GM10248 (cell line): Measurements from ENCODE around the gene EVI5.

Experiments used
- CTCF ChIA-PET: fragments of 300-600 bp; sonication (Branson Sonifier 250); formaldehyde crosslinking; extraction: SDS; loops from one replicate; lab custom pipeline; 2021; ENCODE audit warnings: antibody characterized with exemption; lab: Yijun Ruan, JAX
- POLR2A ChIA-PET: fragments of 350-650 bp; sonication (Branson Sonifier 250); formaldehyde crosslinking; extraction: SDS; loops from one replicate; lab custom pipeline; 2020; ENCODE audit warnings: antibody characterized with exemption; lab: Yijun Ruan, JAX
- DNase-seq: peaks from one replicate; pipeline ENCODE4 v3.0.0; 2012; ENCODE audit errors: extremely low spot score
- CTCF ChIP-seq: IDR thresholded peaks from 2 replicates; pipeline ENCODE4 v1.5.1; 2012; ENCODE audit warnings: mild to moderate bottlenecking, low read depth; ENCODE audit errors: extremely low read depth, missing control alignments, control extremely low read depth

Gene EVI5

DNA sequence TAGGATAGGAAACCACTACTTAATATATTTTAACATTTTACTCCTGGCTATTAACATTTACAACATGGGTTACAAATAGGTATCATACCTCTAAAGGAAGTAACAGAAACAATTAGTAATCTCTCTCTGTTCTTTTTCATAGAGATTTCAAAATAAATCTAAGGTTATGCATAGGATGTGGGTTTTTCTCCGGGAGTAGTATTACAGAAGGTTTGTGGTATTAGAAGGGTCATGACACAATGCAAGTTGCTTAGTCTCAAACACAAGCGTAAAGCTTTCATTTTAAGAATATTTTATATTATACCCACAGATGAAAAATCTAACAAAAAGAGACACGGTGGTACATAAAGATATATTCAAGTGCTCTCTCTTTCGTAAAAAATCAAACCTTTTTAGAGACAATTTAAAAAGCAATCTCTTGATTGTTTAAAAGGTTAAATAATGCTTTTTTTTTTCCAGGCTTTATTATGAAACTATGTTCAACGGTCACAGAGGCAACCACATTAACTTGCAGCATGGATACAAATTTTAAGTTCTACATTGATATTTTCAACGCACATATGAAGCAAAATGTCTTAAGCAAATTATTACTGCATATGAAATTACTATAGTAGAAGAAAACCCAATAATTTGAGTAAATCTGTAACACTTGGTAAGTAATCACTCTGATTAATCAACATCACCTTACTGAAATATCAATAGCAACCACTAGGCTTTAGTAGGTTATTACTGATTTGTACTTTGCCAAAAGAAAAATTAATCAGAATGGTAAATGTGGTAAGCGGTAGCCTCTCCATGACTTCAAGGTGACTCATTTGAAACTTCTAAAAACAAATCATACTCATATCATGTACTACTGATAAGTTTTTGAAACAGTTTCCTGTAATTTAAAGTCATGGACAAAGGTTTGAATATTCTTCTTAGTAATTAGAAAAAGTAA lies 200.8 kb downstream of the EVI5 start:
- no peak for TF ChIP-seq CTCF
- ChIA-PET CTCF (no interaction called here), POLR2A (no interaction called here)
- peak; percentile 30 for DNase-seq

DNA sequence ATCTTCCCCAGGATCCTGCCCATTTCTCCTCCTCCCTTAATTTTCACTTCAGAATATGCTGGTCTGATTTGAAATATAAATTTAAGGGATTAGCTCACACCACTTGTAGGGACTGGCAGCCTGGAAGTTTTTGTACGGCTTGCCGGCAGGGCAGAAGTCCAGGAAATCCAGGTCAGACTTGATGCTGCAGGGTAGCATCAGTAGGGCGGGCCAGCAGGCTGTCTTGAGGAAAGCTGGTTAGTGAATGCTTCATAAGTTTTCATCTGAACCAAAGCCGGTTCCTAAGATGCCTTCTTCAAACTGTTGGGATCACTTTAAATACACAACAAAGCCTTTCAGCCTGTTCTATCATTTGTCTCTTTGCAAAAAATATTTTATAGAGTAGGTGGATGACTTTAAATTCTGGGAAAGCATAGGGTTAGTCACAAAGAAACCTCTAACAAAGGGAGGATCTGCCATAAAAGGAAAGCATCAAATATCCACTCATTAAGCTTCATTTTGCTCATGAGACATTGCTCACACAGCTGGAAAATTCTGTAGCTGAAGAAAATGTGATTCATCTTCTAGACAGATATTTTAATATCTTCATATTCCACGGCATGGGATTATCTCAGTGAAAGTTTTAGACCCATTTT lies 207.5 kb downstream of the EVI5 start:
- no peak for DNase-seq
- no peak for TF ChIP-seq CTCF
- CTCF ChIA-PET: interaction anchor here (0.8 to 1.4 kb wide), 5 partner anchors 9 to 90 kb away, joined by 3 to 6 read pairs (median 4); partner anchors contain the start of gene GFI1

DNA sequence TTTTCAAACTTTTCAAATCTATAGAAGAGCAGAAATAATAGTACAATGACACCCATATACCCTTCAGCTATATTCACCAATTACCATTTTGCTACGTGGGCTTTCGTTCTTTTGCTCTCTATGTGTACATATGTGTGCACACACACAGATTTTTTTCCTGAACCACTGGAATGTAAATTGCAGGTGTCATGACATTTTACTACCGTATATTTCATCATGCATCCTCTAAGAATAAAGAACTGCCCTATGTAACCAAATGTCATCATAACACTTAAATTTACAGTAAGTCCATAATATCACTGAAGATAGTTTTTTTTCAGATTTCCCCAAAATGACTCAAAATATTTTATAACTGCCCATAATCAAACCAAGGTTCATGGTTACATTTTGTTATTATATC lies 209.8 kb downstream of the EVI5 start:
- ChIA-PET POLR2A (no interaction called here), CTCF (no interaction called here)
- no peak for DNase-seq
- TF ChIP-seq CTCF: no peak

More for the DNA sequence above, 207.5 kb downstream of the EVI5 start:
- POLR2A ChIA-PET: no interaction called here

GRCh38 chr1:92572520-92572919 lies 212.4 kb downstream of the EVI5 start:
- CTCF ChIA-PET: interaction anchor here (1.0 to 2.7 kb wide), 4 partner anchors 9 to 87 kb away, joined by 3 to 10 read pairs (median 4); no protein-coding TSS in a partner anchor
- no peak for TF ChIP-seq CTCF

DNA sequence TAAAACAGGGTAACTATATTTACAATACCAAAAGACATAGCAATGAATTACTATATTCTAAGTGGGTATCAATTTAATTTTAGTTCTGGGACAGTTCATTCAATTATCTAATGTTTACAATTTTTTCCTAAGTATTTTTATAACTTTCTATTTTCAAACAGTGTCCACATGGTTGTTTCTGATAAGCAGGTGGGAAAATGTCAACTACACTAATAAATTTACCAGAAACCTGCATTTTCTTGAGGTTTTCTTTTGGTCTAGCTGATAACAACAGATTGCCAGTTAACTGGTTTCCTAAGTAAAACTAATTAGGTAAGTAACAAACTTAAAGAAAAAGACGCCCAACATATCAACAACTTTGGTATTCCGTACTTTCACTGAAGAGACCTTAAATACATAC lies 213.3 kb downstream of the EVI5 start:
- TF ChIP-seq CTCF: no peak
- CTCF ChIA-PET: interaction anchor here (0.8 to 2.7 kb wide), 4 partner anchors 8 to 86 kb away, joined by 3 to 10 read pairs (median 4); no protein-coding TSS in a partner anchor
- POLR2A ChIA-PET: no interaction called here
- no peak for DNase-seq

More at GRCh38 chr1:92572520-92572919, 212.4 kb downstream of the EVI5 start:
- DNase-seq: no peak
- POLR2A ChIA-PET: no interaction called here

DNA sequence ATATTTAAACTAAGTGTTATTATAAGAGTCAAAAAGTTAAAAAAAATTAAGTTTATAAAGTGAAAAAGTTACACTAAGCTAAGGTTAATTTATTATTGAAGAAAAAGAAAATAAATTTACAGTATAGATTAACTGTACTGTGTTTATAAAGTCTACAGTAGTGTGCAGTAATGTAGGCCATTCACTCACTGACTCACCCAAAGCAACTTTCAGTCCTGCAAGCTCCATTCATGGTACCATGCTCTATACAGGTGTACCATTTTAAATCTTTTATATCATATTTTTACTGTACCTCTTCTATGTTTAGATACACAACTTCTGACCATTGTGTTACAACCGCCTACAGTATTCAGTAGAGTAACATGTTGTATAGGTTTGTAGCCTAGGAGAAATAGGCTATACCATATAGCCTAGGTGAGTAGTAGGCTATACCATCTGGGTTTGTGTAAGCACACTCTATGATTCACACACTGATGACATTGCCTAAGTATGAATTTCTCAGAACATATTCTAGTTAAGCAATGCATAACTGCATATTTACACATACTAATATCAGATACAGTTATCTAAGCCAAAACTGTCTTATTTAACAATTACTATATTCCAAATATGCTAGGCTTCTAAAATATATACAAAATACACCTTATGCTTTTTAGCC lies 217.6 kb downstream of the EVI5 start:
- TF ChIP-seq CTCF: no peak
- DNase-seq: no peak
- CTCF ChIA-PET: interaction anchor here (0.6 to 0.9 kb wide), 2 partner anchors 12 to 40 kb away, joined by 3 read pairs; no protein-coding TSS in a partner anchor
- POLR2A ChIA-PET: no interaction called here
